GM21367 (cell line): ENCODE data around the gene RERE.

Experiments
- ATAC-seq: cut with Tn5 transposase; IDR thresholded peaks from one replicate; pipeline ENCODE4 v1.9.1; 2021; ENCODE audit not compliant: unreplicated experiment

Gene RERE

DNA sequence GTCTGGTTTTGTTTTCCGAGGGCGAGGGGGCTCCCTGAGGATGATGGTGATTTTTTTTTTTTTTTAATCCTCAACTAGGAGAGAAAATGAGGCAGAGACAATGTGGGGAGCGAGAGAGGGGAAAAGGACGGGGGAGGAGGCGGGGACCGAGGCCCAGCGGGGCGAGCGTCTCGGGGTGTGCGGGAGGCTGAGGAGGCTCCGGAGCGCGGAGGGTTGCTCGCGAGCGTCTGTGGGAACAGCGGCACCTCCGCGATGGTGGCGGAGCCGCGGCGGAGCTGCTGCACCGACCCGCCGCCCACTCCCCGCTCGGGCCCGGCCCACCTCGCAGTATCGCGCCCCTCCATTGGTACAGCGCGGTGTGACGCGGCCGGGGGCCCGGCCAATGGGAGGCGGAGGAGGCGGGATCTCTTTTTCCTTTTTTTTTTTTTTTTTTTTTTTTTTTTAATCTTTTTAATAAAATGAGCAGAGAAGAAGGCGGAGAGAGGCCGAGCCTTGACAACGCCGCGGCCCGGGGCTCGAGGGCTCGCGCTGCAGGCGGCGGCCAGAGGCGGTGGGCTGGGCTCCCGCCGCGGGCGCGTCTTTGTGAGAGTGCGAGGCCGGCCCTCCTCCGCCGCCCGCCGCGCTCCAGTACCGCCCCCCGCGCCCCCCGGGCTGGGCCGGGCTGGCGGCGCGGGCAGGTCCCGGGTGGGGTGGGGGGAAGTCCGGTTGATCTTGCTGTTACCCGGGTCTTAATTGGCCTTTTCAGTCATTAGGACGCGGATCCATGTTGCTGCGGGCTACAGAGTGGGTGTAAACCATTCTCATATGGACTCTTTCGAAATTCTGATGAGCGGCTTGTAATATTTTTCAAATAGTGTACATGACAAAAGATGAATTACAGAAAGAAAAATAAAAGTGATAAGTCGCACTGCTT lies at the start of gene RERE:
Gene RERE, minus strand, starts transcription at position 229 of the 913 bp plus-strand sequence.
- peak; percentile 83 for ATAC-seq

DNA sequence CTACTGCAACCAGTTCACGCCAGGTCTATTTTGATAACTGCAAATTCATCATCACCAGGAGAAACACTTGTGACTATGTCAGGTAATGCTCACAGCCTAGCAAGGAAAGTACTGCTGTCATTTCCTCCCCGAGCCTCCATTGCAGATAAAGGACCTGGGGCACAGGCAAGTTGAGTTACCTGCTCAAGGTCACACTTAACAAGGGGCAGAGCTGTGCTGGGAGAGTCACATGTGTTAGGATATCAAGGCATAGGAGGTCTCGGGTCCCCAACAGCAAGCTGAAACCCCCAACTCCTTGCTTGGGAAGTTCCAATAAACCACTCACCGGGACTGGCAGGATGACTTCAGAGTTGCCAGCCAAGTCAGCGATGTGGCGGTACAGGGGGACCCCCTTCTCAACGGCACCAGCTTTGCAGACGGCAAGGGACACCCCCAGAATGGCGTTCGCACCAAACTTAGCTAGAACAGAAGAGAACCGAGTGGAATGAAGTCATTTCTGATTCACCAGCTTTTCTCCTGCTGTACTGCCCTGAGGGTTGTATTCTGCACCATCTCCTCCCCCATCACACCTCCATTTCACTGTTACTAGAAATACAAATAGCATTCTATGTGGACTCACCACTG lies 49.5 kb upstream of the RERE start:
- no peak for ATAC-seq

DNA sequence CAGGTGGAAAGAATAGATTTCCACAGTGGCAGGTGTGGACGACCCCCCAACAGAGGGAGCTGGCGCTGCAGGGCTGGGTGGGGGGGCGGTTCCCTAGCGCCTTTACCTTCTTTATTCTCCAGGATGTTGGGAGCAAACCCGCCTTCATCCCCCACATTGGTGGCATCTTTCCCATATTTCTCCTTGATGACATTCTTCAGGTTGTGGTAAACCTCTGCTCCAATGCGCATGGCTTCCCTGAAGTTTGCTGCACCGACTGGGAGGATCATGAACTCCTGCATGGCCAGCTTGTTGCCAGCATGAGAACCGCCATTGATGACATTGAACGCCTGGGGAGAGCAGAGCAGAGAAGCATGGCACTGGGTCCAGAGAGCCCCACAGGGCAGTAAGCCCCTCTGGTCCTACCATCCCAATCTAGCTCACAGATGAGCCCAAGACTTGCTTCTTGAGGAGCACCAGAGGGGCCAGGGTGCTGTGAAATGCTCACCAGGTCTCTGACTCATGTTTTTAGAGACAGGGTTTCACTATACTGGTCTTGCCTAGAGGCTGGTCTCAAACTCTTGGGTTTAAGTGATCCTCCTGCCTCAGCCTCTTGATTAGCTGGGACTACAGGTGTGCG lies 48.8 kb upstream of the RERE start:
- no peak for ATAC-seq

GRCh38 chr1:8864713-8865344 lies 47.4 kb upstream of the RERE start:
- ATAC-seq = no peak

DNA sequence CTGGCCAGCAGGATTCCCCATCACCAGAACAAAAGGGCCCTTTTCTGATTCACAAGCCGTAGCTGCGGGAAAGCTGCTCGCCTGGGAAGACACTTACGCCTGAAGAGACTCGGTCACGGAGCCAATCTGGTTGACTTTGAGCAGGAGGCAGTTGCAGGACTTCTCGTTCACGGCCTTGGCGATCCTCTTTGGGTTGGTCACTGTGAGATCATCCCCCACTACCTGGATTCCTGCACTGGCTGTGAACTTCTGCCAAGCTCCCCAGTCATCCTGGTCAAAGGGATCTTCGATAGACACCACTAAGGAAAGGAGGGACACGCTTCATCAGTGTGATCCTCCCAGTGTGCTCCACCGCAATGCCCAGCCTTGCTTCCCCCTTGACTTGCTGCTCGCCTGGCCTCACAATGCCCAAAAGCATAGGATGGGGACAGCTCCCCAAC lies 46.4 kb upstream of the RERE start:
- ATAC-seq = no peak

DNA sequence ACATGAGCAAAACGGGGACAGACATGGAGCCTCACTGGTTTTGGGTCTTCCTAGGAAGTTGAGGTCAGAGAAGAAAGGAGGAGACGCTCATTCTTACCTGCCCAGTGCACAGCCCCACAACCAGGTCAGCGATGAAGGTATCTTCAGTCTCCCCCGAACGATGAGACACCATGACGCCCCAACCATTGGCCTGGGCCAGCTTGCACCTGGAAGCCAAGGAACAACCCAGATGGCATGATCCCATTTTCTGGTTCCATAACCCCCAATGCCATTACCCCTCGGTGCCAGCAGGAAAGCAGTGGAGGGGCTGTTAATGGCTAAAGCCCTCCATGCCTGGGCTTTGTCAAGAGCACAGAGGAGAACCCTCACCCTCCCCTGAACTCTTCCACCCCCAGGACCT lies 45.7 kb upstream of the RERE start:
- no peak for ATAC-seq

DNA sequence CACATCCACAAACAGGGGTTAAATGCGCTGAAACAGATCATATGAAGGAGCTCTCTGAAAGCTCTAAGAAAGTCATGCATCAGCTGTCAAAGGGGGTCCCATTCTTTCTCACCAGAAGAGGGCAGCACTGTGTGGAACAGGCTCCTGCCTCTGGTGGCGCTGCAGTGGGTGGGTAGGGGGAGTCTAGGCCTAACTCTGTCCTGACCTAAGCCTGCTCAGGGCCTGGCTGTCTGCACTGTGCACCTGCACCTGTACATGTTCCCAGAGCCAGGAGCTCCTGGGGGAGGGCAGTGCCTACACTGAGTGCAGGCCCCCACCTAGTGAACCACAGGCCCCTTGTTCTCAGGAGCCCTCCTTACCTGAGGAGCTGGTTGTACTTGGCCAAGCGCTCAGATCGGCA lies 45.1 kb upstream of the RERE start:
- no peak for ATAC-seq

DNA sequence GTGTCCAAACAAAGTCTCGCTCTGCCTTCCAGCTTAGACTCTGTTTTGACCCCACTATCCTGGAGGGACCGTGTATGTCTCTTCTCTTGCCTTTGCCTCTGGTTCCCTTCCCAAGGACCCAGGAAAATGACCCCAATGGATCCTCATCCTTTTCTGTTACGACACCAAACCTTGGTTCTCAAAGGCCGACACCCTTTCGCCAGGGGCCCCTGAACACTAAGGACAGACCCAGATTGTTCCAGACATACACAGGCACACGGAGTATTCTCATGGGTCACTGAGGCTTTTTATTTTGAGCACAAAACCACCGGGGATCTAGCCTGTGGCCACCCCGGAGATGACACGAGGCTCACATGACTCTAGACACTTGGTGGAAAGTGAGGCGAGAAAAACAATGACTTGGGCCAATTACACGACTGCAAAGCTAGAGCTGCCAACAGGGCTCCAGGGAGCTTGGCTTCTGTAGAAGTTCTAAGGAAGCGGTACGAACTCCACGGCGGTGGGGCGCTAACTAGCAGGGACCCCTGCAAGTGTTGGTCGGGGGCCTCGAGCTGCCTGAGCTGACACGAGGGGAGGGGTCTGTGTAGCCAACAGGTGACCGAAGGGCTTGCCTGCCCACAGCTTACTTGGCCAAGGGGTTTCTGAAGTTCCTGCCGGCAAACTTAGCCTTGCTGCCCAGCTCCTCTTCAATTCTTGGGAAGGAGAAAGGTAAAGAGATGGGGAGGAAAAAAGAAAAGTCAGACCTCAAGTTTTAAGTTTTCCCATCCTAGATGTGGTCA lies 43.5 kb upstream of the RERE start:
- ATAC-seq = no peak

DNA sequence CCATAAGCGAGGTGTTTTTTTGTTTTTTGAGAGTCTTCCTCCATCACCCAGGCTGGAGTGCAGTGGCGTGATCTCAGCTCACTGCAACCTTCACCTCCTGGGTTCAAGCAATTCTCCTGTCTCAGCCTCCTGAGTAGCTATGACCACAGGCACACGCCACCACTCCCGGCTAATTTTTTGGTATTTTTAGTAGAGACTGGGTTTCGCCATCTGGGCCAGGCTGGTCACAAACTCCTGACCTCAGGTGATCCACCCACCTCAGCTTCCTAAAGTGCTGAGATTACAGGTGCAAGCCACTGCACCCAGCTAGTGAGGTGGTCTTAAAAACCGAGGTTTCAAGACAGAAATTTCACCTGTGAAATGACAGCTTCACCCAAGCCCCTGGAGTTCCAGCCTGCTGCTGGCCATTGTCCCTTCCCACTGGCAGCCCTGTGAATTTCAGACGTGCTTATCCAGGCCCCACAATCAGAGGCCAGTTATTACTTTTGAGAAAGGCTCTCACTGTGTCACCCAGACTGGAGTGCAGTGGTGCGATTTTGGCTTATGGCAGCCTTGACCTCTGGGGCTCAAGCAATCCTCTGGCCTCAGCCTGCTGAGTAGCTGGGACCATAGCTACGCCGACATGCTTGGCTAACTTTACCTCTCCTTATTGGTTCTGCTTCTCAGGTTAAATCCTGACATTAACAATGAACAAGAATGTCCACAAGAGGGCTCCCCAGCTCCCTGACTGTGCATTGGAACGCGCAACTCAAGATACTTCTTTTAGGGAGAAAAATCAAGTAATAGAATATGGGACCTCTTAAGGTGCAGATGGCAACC lies 41.7 kb upstream of the RERE start:
- no peak for ATAC-seq

DNA sequence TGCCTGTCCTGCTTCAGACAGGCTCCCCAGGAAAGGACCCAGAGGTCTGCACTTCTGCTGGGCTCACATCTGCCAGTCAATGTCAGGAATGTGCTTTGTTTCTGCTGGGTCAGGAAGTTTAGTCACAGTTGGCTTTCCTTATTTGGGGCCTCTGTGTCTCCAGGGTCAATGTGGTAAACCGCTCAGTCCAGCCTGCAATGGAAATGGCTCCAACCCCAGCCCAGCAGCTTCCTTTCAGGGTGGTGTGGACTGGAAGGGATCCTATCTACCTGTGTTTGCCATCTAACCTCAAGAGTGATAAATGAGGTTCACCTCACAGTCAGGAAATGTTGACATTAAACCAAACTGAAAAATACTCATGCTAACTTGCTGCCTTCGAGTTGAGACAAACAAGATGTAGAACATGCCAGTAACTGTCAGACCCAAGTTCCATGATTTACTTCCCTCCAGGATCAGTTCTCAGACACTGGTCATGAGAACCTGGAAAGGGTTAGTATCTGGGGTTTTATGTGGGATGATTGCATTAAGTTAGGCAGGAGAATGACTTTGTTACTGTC lies 40.8 kb upstream of the RERE start:
- ATAC-seq = no peak

DNA sequence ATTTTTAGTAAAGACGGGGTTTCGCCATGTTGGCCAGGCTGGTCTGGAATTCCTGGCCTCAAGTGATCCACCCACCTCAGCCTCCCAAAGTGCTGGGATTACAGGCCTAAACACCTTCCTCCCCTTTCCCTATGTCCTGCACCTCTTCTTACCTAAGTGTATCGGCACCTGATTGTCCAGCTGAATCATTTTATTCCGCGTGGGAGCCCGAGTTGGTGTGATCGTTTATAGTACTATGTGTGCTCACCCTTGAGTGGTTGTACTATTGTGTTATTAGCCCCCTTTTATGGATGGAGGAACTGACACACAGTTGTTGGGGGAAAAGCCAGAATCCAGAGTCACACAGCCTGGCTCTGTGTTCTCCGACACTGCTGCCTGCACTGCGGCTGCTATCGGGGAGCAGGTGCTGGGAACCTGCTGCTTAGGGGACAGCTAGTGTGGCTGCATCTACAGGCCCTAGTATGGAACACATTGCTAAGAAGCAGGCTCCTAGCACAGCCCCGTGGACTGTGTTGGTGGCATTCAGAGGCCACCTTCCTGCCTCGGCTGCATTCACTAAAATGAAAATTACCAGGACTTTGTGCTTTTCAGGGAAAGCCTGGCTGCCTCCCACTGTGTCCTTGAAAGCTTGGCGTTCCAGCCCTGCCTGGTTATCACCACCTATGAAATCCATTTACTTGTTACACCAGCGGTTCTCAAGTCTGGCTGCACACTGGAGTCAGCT lies 39.4 kb upstream of the RERE start:
- no peak for ATAC-seq

- no peak for ATAC-seq
These were observed 36.8 kb upstream of the RERE start for GRCh38 chr1:8854240-8854639.

DNA sequence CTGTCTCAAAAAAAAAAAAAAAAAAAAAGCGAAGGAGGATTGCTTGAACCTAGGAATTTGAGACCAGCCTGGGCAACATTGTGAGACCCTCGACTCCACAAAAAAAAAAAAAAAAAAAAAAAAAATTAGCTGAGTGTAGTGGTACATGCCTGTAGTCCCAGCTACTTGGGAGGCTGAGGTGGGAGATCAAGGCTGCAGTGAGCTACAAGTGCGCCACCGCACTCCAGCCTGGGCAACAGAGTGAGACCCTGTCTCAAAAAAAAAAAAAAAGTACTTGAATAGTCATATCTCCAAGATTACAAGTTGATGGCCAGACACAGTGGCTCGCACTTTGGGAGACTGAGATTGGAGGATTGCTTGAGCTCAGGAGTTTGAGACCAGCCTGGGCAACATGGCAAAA lies 33.6 kb upstream of the RERE start:
- no peak for ATAC-seq

GRCh38 chr1:8848663-8849386 lies 31.4 kb upstream of the RERE start:
- no peak for ATAC-seq

DNA sequence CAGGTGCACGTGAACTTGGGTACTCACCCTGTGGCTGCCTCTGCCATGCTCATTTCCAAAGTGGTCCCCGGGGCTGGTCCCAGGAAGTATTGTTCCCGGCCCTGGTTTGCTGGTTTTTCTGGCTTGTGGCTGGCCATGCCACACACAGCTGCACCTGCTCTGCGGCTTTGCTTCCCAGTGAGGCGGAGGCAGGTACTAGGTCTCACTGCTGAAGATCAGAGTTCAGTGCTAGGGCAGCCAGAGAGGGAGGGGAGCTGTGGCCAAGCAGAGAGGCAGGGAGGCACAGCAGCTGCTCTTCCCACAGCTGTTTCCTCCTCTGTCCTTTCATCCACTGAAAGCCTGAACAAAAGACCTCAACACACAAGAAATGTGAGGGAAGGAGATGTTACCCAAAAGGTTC lies 30.6 kb upstream of the RERE start:
- ATAC-seq = no peak

DNA sequence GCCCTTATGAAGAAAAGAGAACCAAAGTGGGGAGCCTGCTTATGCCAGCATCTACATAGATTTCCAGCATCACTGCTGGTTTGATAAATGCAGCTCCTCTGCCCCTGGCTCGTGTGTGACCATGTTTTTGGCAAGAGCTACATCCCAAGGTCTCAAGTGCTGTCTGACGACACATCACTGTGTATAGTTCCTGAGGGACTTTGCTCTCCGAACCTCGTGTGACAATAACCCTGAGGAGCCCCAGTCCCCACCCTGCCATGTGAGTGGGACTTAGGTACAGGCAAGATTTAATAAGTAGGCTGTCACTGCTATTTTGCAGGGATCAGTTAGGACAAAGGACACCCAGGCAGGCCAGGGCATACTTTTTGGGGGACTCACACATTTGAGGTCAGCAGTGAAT lies 28.8 kb upstream of the RERE start:
- no peak for ATAC-seq

- ATAC-seq = no peak
These were observed 28.0 kb upstream of the RERE start for GRCh38 chr1:8845104-8846097.
